HCT116 (cell line): ENCODE results near the gene NBAS. TPM values are rescaled to one million over a fixed set of nuclear protein-coding genes. Genes with fewer than 3 reads are reported as not detected.

ENCODE experiments used
- ATAC-seq: fragments of 200-7000 bp; cut with Tn5 transposase; 2 replicates; pipeline ENCODE4 v1.9.1; 2020; ENCODE audit warnings: mild to moderate bottlenecking, moderate library complexity
- BruUV-seq: library from RNA; stranded (reverse); fragments of 400-500 nt; replicated peaks from 2 replicates; lab custom pipeline; 2021; lab: Mats Ljungman, UMichigan
- CTCF ChIA-PET: fragments of 300-600 bp; sonication (Branson Sonifier 250); formaldehyde crosslinking; loops from one replicate; lab custom pipeline; 2021; ENCODE audit warnings: antibody characterized with exemption; lab: Charles Lee
- POLR2A ChIA-PET: fragments of 300-600, 350-600 bp; sonication (Branson Sonifier 250); formaldehyde crosslinking; loops from one replicate; lab custom pipeline; 2021; ENCODE audit warnings: antibody characterized with exemption; lab: Charles Lee
- RAD21 ChIA-PET, 2 experiments: fragments of 300-600 bp; sonication (Branson Sonifier 250); formaldehyde crosslinking; loops; one replicate each; lab custom pipeline; 2023; ENCODE audit warnings: low total read pairs in 2 of 2; ENCODE audit not compliant: uncharacterized antibody in 2 of 2, unreplicated experiment in 2 of 2, low non-redundant PET in 1 of 2; lab: Charles Lee
- DNase-seq: peaks from one replicate; pipeline ENCODE4 v3.0.0-alpha.2; 2010; ENCODE audit warnings: low read depth, low spot score
- H2AFZ ChIP-seq: fragments of 200-600 bp; shearing (Covaris generic), sonication (generic); 2 replicates; pipeline ENCODE4 v1.6.1; 2017; ENCODE audit warnings: low read depth, mixed run types, mixed read lengths, antibody characterized with exemption, low read length; ENCODE audit not compliant: poor library complexity, severe bottlenecking
- H3K27ac ChIP-seq: 2 replicates; pipeline ENCODE4 v1.5.1; 2012; ENCODE audit warnings: low read depth, low read length
- H3K27me3 ChIP-seq: fragments of 200-600 bp; sonication (generic); 2 replicates; pipeline ENCODE4 v1.6.1; 2016; ENCODE audit warnings: mixed run types, low read length, mixed read lengths; ENCODE audit not compliant: insufficient read depth
- H3K36me3 ChIP-seq, 2 experiments: fragments of 200-500 bp in 1 of 2; fragments of 200-600 bp in 1 of 2; sonication (Bioruptor generic) in 1 of 2; sonication (generic) in 1 of 2; 2 replicates each; pipeline versions ENCODE4 v1.5.1 to v1.6.1; 2014 to 2016; ENCODE audit warnings: low read length in 2 of 2, inconsistent platforms in 1 of 2, mixed read lengths in 1 of 2, mixed run types in 1 of 2; ENCODE audit not compliant: insufficient read depth in 2 of 2, control insufficient read depth in 1 of 2
- H3K4me1 ChIP-seq, 2 experiments: fragments of 200-600 bp in 1 of 2; sonication (generic) in 1 of 2; 2 replicates each; pipeline versions ENCODE4 v1.5.1 to v1.6.1; 2012 to 2017; ENCODE audit warnings: low read length in 2 of 2, inconsistent platforms in 1 of 2, mild to moderate bottlenecking in 1 of 2, mixed read lengths in 1 of 2, mixed run types in 1 of 2, moderate library complexity in 1 of 2; ENCODE audit not compliant: insufficient read depth in 2 of 2, control insufficient read depth in 1 of 2
- H3K4me2 ChIP-seq: fragments of 200-600 bp; sonication (generic); 2 replicates; pipeline ENCODE4 v1.6.1; 2017; ENCODE audit warnings: mixed run types, low read length, mixed read lengths
- H3K4me3 ChIP-seq, 2 experiments: fragments of 200-600 bp in 1 of 2; sonication (generic) in 1 of 2; replicated peaks in 1 of 2; 2 replicates each; pipeline ENCODE4 v1.5.1; 2011 to 2016; ENCODE audit warnings: low read length in 2 of 2, control low read depth in 1 of 2, low read depth in 1 of 2, mild to moderate bottlenecking in 1 of 2, mixed read lengths in 1 of 2, mixed run types in 1 of 2
- H3K79me2 ChIP-seq: fragments of 200-600 bp; sonication (generic); 2 replicates; pipeline ENCODE4 v1.6.1; 2017; ENCODE audit warnings: mild to moderate bottlenecking, mixed run types, low read length, moderate library complexity, mixed read lengths; ENCODE audit not compliant: insufficient read depth
- H3K9ac ChIP-seq: fragments of 200-600 bp; sonication (generic); 2 replicates; pipeline ENCODE4 v1.6.1; 2016; ENCODE audit warnings: low read length, mixed read lengths
- H3K9me2 ChIP-seq: fragments of 200-600 bp; sonication (generic), shearing (Covaris generic); 2 replicates; pipeline ENCODE4 v1.6.1; 2017; ENCODE audit warnings: mixed run types, mild to moderate bottlenecking, moderate library complexity; ENCODE audit not compliant: insufficient read depth
- H3K9me3 ChIP-seq, 2 experiments: fragments of 200-500 bp in 1 of 2; fragments of 200-600 bp in 1 of 2; sonication (Bioruptor generic) in 1 of 2; sonication (generic) in 1 of 2; 2 replicates each; pipeline ENCODE4 v1.6.1; 2014 to 2017; ENCODE audit warnings: low read length in 2 of 2, mixed read lengths in 2 of 2, inconsistent platforms in 1 of 2, low read depth in 1 of 2, mild to moderate bottlenecking in 1 of 2, mixed run types in 1 of 2, moderate library complexity in 1 of 2; ENCODE audit not compliant: control insufficient read depth in 1 of 2, insufficient read depth in 1 of 2
- H4K20me1 ChIP-seq: fragments of 200-600 bp; sonication (generic), shearing (Covaris generic); 2 replicates; pipeline ENCODE4 v1.6.1; 2017; ENCODE audit warnings: mixed run types, mild to moderate bottlenecking, moderate library complexity; ENCODE audit not compliant: insufficient read depth
- ATF3 ChIP-seq: IDR thresholded peaks from 2 replicates; pipeline ENCODE4 v1.6.1; 2012
- CBX3 ChIP-seq: IDR thresholded peaks from 2 replicates; pipeline ENCODE4 v1.6.1; 2012; ENCODE audit warnings: low read depth
- CEBPB ChIP-seq: IDR thresholded peaks from 2 replicates; pipeline ENCODE4 v1.6.1; 2012; ENCODE audit warnings: low read depth
- EGR1 ChIP-seq: IDR thresholded peaks from 2 replicates; pipeline ENCODE4 v1.6.1; 2012; ENCODE audit warnings: low read depth
- EZH2phosphoT487 ChIP-seq: fragments of 200-600 bp; IDR thresholded peaks from 2 replicates; pipeline ENCODE4 v1.6.1; 2018; ENCODE audit warnings: antibody characterized with exemption, borderline replicate concordance
- FOSL1 ChIP-seq: IDR thresholded peaks from 2 replicates; pipeline ENCODE4 v1.6.1; 2012; ENCODE audit warnings: low read depth
- JUND ChIP-seq: IDR thresholded peaks from 2 replicates; pipeline ENCODE4 v1.6.1; 2012
- POLR2A ChIP-seq: IDR thresholded peaks from 2 replicates; pipeline ENCODE4 v1.7.0; 2011; ENCODE audit warnings: borderline replicate concordance; ENCODE audit not compliant: insufficient read depth, insufficient read length; ENCODE audit errors: extremely low read depth
- POLR2AphosphoS5 ChIP-seq: IDR thresholded peaks from 2 replicates; pipeline ENCODE4 v1.6.1; 2011; ENCODE audit warnings: mild to moderate bottlenecking, low read depth, low read length, moderate library complexity
- RAD21 ChIP-seq: IDR thresholded peaks from 2 replicates; pipeline ENCODE4 v1.6.1; 2012; ENCODE audit warnings: low read depth, mild to moderate bottlenecking
- SIN3A ChIP-seq: IDR thresholded peaks from 2 replicates; pipeline ENCODE4 v1.6.1; 2012; ENCODE audit warnings: low read depth
- SRF ChIP-seq: IDR thresholded peaks from 2 replicates; pipeline ENCODE4 v1.6.1; 2012; ENCODE audit warnings: low read depth
- TCF7L2 ChIP-seq: IDR thresholded peaks from 2 replicates; pipeline ENCODE4 v1.7.0; 2011; ENCODE audit warnings: borderline replicate concordance, inconsistent platforms; ENCODE audit not compliant: insufficient read depth, insufficient read length; ENCODE audit errors: extremely low read depth
- YY1 ChIP-seq: IDR thresholded peaks from 2 replicates; pipeline ENCODE4 v1.6.1; 2011; ENCODE audit warnings: low read length, low read depth, moderate library complexity, mild to moderate bottlenecking; ENCODE audit not compliant: insufficient replicate concordance; ENCODE audit errors: extremely low read depth
- ZBTB33 ChIP-seq: IDR thresholded peaks from 2 replicates; pipeline ENCODE4 v1.6.1; 2011; ENCODE audit warnings: mild to moderate bottlenecking, low read length, moderate library complexity; ENCODE audit not compliant: insufficient replicate concordance; ENCODE audit errors: extremely low read depth
- ZFX ChIP-seq: fragments of 450-650 bp; IDR thresholded peaks from 2 replicates; pipeline ENCODE4 v1.6.1; 2017
- ZNF274 ChIP-seq: fragments of 200-500 bp; sonication (Bioruptor generic); IDR thresholded peaks from 2 replicates; pipeline ENCODE4 v1.6.1; 2014; ENCODE audit warnings: mild to moderate bottlenecking, low read depth, low read length, inconsistent platforms
- intact Hi-C: fragments of 100-400 bp; cut with micrococcal nuclease; formaldehyde crosslinking; loops from 2 replicates; pipeline ENCODE4 v1.10.0; 2022
- total RNA-seq: library from RNA; stranded (reverse); gene quantifications from one replicate; pipeline ENCODE4 v1.2.1, GENCODE V29; 2021; ENCODE audit not compliant: unreplicated experiment
- TF ChIP-seq, protein P1 (sequence below): IDR thresholded peaks from 2 replicates; pipeline ENCODE4 v1.6.1; 2012; ENCODE audit warnings: low read depth
- TF ChIP-seq, protein P2 (sequence below): IDR thresholded peaks from 2 replicates; pipeline ENCODE4 v1.6.1; 2012
- TF ChIP-seq, protein P3 (sequence below), 3 experiments: fragments of 200-600 bp in 1 of 3; sonication (generic) in 1 of 3; IDR thresholded peaks in 2 of 3; conservative IDR thresholded peaks in 1 of 3; 2 replicates each; pipeline ENCODE4 v1.5.1; 2012 to 2017; ENCODE audit warnings: low read depth in 2 of 3, low read length in 2 of 3, antibody characterized with exemption in 1 of 3, borderline replicate concordance in 1 of 3, control low read depth in 1 of 3, mild to moderate bottlenecking in 1 of 3, mixed read lengths in 1 of 3, mixed run types in 1 of 3, moderate library complexity in 1 of 3; ENCODE audit not compliant: insufficient read depth in 1 of 3

Gene NBAS
- total RNA-seq, 1 experiment from 2014 or later = 32.8 TPM

DNA sequence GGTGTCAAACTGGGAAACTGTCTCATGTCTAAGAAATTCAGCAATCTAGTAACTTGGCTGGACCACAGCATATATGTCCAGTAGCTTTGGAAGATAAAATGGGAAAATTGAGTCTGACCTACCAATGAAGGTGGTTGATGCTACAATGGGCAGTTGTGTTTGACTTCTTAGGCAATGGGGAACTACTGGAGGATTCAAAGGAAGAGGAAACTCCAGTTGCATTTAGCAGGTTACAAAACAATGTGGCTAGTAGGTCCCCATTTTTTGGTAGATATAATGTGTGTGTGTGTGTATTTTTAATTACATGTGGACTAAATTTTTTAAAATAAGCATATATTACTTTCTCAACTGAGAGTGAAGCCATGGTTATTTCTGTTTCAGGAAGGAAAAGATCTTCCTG is 427.7 kb downstream of the NBAS start:
- Histone ChIP-seq H3K9me3 (no peaks in the 10 kb centered on the region), H3K4me3 (no peak overlapping the region), H3K4me2 (no peak overlapping the region), H2AFZ (no peak overlapping the region), H3K79me2 (no peaks in the 10 kb centered on the region), H3K4me1 (no peaks in the 10 kb centered on the region), H3K36me3 (no peaks in the 10 kb centered on the region), H4K20me1 (no peaks in the 10 kb centered on the region), H3K27me3 (no peaks in the 10 kb centered on the region), H3K9ac (no peak overlapping the region), H3K9me2 (no peaks in the 10 kb centered on the region; the same call in 1 of the 2 replicates), H3K27ac (no peak overlapping the region)
- TF ChIP-seq ZBTB33 = no peak
- TF ChIP-seq FOSL1 = no peak
- no peak for TF ChIP-seq JUND
- TF ChIP-seq ZNF274 = no peak
- TF ChIP-seq, protein P1, sequence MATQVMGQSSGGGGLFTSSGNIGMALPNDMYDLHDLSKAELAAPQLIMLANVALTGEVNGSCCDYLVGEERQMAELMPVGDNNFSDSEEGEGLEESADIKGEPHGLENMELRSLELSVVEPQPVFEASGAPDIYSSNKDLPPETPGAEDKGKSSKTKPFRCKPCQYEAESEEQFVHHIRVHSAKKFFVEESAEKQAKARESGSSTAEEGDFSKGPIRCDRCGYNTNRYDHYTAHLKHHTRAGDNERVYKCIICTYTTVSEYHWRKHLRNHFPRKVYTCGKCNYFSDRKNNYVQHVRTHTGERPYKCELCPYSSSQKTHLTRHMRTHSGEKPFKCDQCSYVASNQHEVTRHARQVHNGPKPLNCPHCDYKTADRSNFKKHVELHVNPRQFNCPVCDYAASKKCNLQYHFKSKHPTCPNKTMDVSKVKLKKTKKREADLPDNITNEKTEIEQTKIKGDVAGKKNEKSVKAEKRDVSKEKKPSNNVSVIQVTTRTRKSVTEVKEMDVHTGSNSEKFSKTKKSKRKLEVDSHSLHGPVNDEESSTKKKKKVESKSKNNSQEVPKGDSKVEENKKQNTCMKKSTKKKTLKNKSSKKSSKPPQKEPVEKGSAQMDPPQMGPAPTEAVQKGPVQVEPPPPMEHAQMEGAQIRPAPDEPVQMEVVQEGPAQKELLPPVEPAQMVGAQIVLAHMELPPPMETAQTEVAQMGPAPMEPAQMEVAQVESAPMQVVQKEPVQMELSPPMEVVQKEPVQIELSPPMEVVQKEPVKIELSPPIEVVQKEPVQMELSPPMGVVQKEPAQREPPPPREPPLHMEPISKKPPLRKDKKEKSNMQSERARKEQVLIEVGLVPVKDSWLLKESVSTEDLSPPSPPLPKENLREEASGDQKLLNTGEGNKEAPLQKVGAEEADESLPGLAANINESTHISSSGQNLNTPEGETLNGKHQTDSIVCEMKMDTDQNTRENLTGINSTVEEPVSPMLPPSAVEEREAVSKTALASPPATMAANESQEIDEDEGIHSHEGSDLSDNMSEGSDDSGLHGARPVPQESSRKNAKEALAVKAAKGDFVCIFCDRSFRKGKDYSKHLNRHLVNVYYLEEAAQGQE = no peak
- TF ChIP-seq, protein P2, sequence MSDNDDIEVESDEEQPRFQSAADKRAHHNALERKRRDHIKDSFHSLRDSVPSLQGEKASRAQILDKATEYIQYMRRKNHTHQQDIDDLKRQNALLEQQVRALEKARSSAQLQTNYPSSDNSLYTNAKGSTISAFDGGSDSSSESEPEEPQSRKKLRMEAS = no peak
- no peak for TF ChIP-seq ATF3
- TF ChIP-seq EGR1 = no peak
- no peak for TF ChIP-seq TCF7L2
- TF ChIP-seq, protein P3, sequence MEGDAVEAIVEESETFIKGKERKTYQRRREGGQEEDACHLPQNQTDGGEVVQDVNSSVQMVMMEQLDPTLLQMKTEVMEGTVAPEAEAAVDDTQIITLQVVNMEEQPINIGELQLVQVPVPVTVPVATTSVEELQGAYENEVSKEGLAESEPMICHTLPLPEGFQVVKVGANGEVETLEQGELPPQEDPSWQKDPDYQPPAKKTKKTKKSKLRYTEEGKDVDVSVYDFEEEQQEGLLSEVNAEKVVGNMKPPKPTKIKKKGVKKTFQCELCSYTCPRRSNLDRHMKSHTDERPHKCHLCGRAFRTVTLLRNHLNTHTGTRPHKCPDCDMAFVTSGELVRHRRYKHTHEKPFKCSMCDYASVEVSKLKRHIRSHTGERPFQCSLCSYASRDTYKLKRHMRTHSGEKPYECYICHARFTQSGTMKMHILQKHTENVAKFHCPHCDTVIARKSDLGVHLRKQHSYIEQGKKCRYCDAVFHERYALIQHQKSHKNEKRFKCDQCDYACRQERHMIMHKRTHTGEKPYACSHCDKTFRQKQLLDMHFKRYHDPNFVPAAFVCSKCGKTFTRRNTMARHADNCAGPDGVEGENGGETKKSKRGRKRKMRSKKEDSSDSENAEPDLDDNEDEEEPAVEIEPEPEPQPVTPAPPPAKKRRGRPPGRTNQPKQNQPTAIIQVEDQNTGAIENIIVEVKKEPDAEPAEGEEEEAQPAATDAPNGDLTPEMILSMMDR (IDR thresholded peaks at IDR 0.05 in 2 of 3, conservative IDR thresholded peaks at IDR 0.05 in 1 of 3; ENCODE audit: borderline replicate concordance in 1 of 3, insufficient read depth in 1 of 3, low read depth in 2 of 3, low read length in 2 of 3) = no peak
- TF ChIP-seq RAD21 = no peak
- TF ChIP-seq YY1 = no peak
- TF ChIP-seq CEBPB = no peak
- TF ChIP-seq POLR2A = no peak
- TF ChIP-seq POLR2AphosphoS5 = no peak
- TF ChIP-seq SRF = no peak
- TF ChIP-seq EZH2phosphoT487 = no peak
- no peak for TF ChIP-seq ZFX
- no peak for TF ChIP-seq CBX3
- TF ChIP-seq SIN3A = no peak
- ChIA-PET CTCF (no interaction called here), RAD21 (no interaction called here), POLR2A (no interaction called here)
- intact Hi-C loops = no loop called here
- no peak for ATAC-seq
- no peak for DNase-seq
- BruUV-seq = no TSS peak
